Glutamatergic neuron (in vitro differentiated cells): ENCODE results near the gene ZNF526. TPM values are rescaled to one million over a fixed set of nuclear protein-coding genes. Genes with fewer than 3 reads are reported as not detected.

ENCODE experiments used
- DNase-seq: peaks from one replicate; pipeline ENCODE4 v3.0.0; 2022
- H3K27ac Mint-ChIP-seq: one replicate; pipeline ENCODE4 v1.8.0; 2020; ENCODE audit warnings: mild to moderate bottlenecking, mixed read lengths, inconsistent platforms; ENCODE audit not compliant: unreplicated experiment
- H3K27me3 Mint-ChIP-seq: one replicate; pipeline ENCODE4 v1.8.0; 2020; ENCODE audit warnings: mild to moderate bottlenecking, moderate library complexity, mixed read lengths, inconsistent platforms; ENCODE audit not compliant: unreplicated experiment
- H3K36me3 Mint-ChIP-seq: one replicate; pipeline ENCODE4 v1.8.0; 2020; ENCODE audit warnings: mild to moderate bottlenecking, mixed read lengths, inconsistent platforms; ENCODE audit not compliant: unreplicated experiment
- H3K4me1 Mint-ChIP-seq: one replicate; pipeline ENCODE4 v1.8.0; 2020; ENCODE audit warnings: mild to moderate bottlenecking, low read depth, mixed read lengths, inconsistent platforms; ENCODE audit not compliant: unreplicated experiment
- H3K4me3 Mint-ChIP-seq: one replicate; pipeline ENCODE4 v1.8.0; 2020; ENCODE audit warnings: mild to moderate bottlenecking, mixed read lengths, inconsistent platforms; ENCODE audit not compliant: unreplicated experiment
- H3K9me3 Mint-ChIP-seq: one replicate; pipeline ENCODE4 v1.8.0; 2020; ENCODE audit warnings: mild to moderate bottlenecking, moderate library complexity, mixed read lengths, inconsistent platforms; ENCODE audit not compliant: unreplicated experiment
- CTCF ChIP-seq: fragments of 200-600 bp; sonication (generic); IDR thresholded peaks from one replicate; pipeline ENCODE4 v1.5.0; 2021; ENCODE audit not compliant: partially characterized antibody, unreplicated experiment
- total RNA-seq: library from RNA; stranded (reverse); fragmentation: NEBNext Ultra II Directional; extraction: Animal tissue kit (Norgen Biotek cat#: 25700); gene quantifications from one replicate; pipeline ENCODE4 v1.2.1, GENCODE V29; 2021; ENCODE audit not compliant: unreplicated experiment

The ZNF526 gene
- total RNA-seq, 1 donor from 2014 or later: 12.0 TPM

DNA sequence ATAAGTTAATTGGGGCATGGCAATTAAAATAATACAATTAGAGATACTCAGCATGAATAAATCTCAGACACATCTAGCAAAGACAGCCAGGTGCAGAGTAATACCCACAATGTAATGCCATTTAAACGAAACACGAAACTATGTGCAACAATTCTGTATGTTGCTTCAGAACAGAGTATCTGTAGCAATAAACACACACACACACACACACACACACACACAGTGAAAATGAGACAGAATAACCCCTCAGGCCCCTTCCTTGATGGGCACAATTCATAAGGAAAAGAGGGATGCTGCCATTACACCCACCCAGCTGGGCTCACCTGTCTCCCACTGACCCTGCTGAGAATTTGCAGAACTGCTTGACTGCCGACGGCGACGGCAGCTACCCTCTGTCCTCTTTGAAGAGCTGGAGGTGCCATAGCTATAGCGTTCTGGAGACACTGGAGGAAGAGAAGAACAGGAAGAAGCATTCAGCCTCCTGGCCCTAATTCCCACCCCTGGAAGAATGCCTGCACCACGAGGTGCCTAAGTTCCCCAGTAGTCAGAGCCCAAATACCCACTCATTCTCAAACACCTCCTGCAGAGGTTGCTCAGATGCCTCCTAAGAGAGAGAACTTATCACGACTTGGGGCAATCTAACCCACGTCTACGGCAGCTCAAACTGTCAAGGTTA, 5.2 kb upstream of the ZNF526 start:
- Mint-ChIP-seq H3K4me1 (peaks cover 11% of the 10 kb centered on the region), H3K9me3 (peaks cover 10% of the 10 kb centered on the region), H3K4me3 (no peak overlapping the region), H3K27ac (no peak overlapping the region), H3K36me3 (no peaks in the 10 kb centered on the region), H3K27me3 (peaks cover 5% of the 10 kb centered on the region)
- no peak for DNase-seq
- TF ChIP-seq CTCF: no peak

DNA sequence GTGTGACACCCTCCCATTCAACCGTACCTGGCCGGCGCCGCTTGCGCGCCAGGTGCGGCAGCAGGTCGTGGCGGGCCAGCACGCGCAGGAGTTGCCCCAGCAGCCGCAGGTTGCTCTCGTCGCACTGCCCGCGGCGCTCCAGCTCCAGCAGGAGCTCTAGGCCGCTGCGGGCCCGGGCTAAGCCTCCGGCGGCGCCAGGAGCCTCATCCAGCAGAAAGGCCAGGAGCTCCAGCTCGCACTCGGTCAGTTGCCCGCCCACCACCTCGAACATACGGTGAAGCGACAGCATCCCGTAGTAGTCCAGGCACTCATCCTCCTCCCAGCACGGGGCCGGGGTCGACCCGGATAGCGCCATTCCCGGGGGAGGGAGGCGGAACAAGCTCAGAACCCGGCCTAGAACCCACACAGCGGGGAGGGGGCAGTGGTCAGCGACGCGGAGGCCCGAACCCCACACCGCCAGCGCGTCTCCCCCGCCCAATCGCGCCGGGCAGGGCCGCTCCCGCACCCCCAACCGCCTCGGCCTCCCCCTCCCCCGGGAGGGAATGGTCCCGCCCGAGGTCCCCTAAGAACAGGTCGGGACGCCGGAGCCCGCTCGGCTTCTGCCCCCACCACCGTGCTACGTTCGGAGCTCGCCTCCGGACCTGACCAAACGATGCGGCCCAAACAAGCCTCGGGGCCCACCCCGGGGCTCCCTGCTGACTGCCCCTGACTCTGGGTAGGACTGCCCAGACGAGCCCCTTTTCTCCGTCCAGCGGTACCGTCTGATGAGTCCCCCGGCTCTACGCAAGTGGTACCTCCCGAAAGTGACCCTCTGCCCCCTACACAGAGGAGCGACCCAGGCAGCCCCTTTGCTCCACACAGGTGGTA, 3.2 kb upstream of the ZNF526 start:
- Mint-ChIP-seq H3K36me3 (no peaks in the 10 kb centered on the region), H3K4me3 (peak overlapping the region; percentile 93), H3K9me3 (peaks cover 13% of the 10 kb centered on the region), H3K4me1 (peaks cover 15% of the 10 kb centered on the region), H3K27me3 (peaks cover 9% of the 10 kb centered on the region), H3K27ac (peak overlapping the region; percentile 80)
- no peak for TF ChIP-seq CTCF
- peak; percentile 58 for DNase-seq

DNA sequence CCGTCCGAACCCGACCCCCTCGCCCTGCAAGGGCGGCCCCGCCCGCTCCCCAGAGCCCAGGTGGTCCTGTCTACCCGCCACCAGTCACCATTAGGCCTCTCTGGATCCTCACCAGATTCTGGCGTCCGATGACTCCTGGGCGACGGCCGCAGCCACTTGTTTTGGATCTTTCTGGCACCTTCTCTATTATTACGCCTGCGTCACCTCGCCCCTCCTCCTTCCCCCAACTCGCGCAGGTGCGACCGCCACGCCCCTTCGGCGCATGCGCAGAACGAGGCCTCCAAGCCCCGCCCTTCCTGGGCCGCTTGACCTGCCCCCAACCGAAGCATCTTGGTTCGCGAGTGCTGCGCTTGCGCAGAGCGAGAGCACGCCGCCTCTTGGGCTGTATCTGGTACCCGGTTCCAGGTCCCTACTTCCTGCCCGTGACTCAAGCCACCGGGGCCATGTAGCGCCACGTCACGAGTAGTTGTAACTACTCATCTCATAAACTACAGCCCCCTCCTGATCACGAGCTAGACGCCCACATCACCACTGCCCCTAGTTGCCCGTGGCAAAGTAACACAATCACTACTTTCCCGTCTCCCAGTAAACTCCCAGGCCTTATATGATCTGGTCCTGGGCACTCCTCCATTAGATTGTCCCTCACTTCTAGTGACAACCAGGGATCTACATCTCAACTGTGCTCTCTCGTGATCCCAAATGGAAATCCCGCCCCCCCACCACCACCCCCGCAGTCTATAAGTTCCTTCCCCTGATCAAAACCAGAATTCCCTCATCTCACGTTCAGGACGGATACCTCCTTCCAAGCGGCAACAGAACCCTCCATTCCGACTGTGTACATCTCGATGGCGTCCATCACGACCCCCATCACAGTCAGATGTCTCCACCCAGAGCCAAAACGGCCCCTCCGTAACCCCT, 2.3 kb upstream of the ZNF526 start, which contains the start of gene DEDD2:
Gene DEDD2 (minus strand): TSS at position 158 of the 918 bp plus-strand sequence. CDS start 670 bp downstream, outside the sequence.
- H3K27me3 Mint-ChIP-seq: peaks cover 9% of the 10 kb centered on the region
- no peaks in the 10 kb centered on the region for H3K36me3 Mint-ChIP-seq
- peak; percentile 98 for DNase-seq
- peak within 1 kb of the TSS; percentile 80 for H3K27ac Mint-ChIP-seq
- peak within 1 kb of the TSS; percentile 93 for H3K4me3 Mint-ChIP-seq
- TF ChIP-seq CTCF: no peak
- H3K4me1 Mint-ChIP-seq: peaks cover 15% of the 10 kb centered on the region
- H3K9me3 Mint-ChIP-seq: peaks cover 13% of the 10 kb centered on the region

DNA sequence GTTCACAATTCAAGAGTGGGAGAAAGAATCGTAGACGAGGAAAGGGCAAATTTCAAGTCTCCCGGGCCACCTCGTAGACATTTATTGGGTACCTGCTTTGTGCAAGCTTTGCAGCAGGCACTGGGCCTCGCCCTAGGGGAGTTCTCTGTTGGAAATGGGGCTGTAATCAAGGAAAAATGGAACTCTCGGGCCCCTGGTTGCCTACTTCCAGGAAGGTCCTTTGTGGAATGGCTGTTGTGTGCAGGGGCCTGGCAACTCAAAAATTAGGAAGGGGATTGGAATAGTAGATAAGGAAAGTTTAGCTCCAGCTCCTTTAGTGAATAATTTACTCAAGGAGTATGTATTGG, 612 bp downstream of the ZNF526 start:
- peaks cover 15% of the 10 kb centered on the region for H3K4me1 Mint-ChIP-seq
- peak overlapping the region; percentile 92 for H3K27ac Mint-ChIP-seq
- H3K4me3 Mint-ChIP-seq: peak overlapping the region; percentile 98
- H3K9me3 Mint-ChIP-seq: peaks cover 14% of the 10 kb centered on the region
- TF ChIP-seq CTCF: no peak
- H3K36me3 Mint-ChIP-seq: no peaks in the 10 kb centered on the region
- peaks cover 6% of the 10 kb centered on the region for H3K27me3 Mint-ChIP-seq
- DNase-seq: no peak
